GM12878 (cell line): Measurements from ENCODE around the gene ART4. TPM values are rescaled to one million over a fixed set of nuclear protein-coding genes. Genes with fewer than 3 reads are reported as not detected.

ENCODE experiments used
- ATAC-seq: fragments of 200-7000 bp; cut with Tn5 transposase; 3 replicates; pipeline ENCODE4 v1.9.1; 2020; ENCODE audit warnings: mild to moderate bottlenecking, moderate library complexity
- BruUV-seq: library from RNA; stranded (reverse); fragments of 400-500 nt; replicated peaks from 2 replicates; lab custom pipeline; 2021; lab: Mats Ljungman, UMichigan
- CTCF ChIA-PET: fragments of 300-600 bp; sonication (Branson Sonifier 250); formaldehyde crosslinking; extraction: SDS; loops from one replicate; lab custom pipeline; 2021; ENCODE audit warnings: inconsistent platforms; lab: Yijun Ruan, JAX
- POLR2A ChIA-PET: fragments of 350-600 bp; formaldehyde crosslinking; extraction: SDS; loops from one replicate; lab custom pipeline; 2021; ENCODE audit warnings: inconsistent platforms; lab: Charles Lee
- RAD21 ChIA-PET: fragments of 300-600 bp; sonication (Branson Sonifier 250); formaldehyde crosslinking; loops from one replicate; lab custom pipeline; 2023; ENCODE audit warnings: antibody characterized with exemption; ENCODE audit not compliant: unreplicated experiment; lab: Charles Lee
- SMC1A ChIA-PET: fragments of 300-600 bp; sonication (Branson Sonifier 250); formaldehyde crosslinking; loops from one replicate; lab custom pipeline; 2023; ENCODE audit not compliant: unreplicated experiment, uncharacterized antibody; lab: Charles Lee
- DNase-seq: peaks from one replicate; pipeline ENCODE4 v3.0.0-alpha.2; 2011; ENCODE audit warnings: low read depth, low spot score
- FAIRE-seq: peaks from 3 replicates; lab custom pipeline; 2011; peaks lifted over from hg19 to GRCh38; lab: Jason Lieb, UNC
- H2AFZ ChIP-seq: 2 replicates; pipeline ENCODE4 v1.6.0; 2011; ENCODE audit warnings: low read depth, low read length, control low read depth; ENCODE audit not compliant: control insufficient read depth
- H3K27ac ChIP-seq: 2 replicates; pipeline ENCODE4 v1.5.1; 2011; ENCODE audit warnings: control low read depth; ENCODE audit not compliant: control insufficient read depth, insufficient read depth
- H3K27me3 ChIP-seq, 2 experiments: replicated peaks in 1 of 2; 2 replicates each; pipeline versions ENCODE4 v1.6.0 to v1.6.1; 2011; ENCODE audit warnings: low read length in 1 of 2; ENCODE audit not compliant: control insufficient read depth in 2 of 2, insufficient read depth in 2 of 2
- H3K36me3 ChIP-seq, 2 experiments: 2 replicates each; pipeline ENCODE4 v1.5.1; 2011; ENCODE audit warnings: low read length in 1 of 2; ENCODE audit not compliant: control insufficient read depth in 2 of 2, insufficient read depth in 2 of 2
- H3K4me1 ChIP-seq: 2 replicates; pipeline ENCODE4 v1.6.1; 2011; ENCODE audit warnings: mild to moderate bottlenecking, low read length, moderate library complexity, mixed read lengths; ENCODE audit not compliant: control insufficient read depth, insufficient read depth
- H3K4me2 ChIP-seq: 2 replicates; pipeline ENCODE4 v1.6.0; 2011; ENCODE audit warnings: control low read depth; ENCODE audit not compliant: control insufficient read depth, insufficient read depth
- H3K4me3 ChIP-seq: fragments of 200-600 bp; sonication (generic); 2 replicates; pipeline ENCODE4 v1.5.1; 2016
- H3K79me2 ChIP-seq: 2 replicates; pipeline ENCODE4 v1.6.0; 2011; ENCODE audit warnings: low read length; ENCODE audit not compliant: control insufficient read depth, insufficient read depth
- H3K9ac ChIP-seq: 2 replicates; pipeline ENCODE4 v1.8.0; 2011; ENCODE audit warnings: low read length, control low read depth, mixed read lengths; ENCODE audit not compliant: control insufficient read depth, insufficient read depth
- H3K9me3 ChIP-seq: replicated peaks from 3 replicates; pipeline ENCODE4 v1.5.1; 2011; ENCODE audit warnings: mild to moderate bottlenecking, low read length; ENCODE audit not compliant: control insufficient read depth, insufficient read depth
- H4K20me1 ChIP-seq: 2 replicates; pipeline ENCODE4 v1.6.0; 2011; ENCODE audit not compliant: control insufficient read depth, insufficient read depth
- BCL3 ChIP-seq: IDR thresholded peaks from 2 replicates; pipeline ENCODE4 v1.6.1; 2011; ENCODE audit warnings: borderline replicate concordance, low read depth, mild to moderate bottlenecking, moderate library complexity, low read length; ENCODE audit not compliant: insufficient read depth, poor library complexity, severe bottlenecking
- BCLAF1 ChIP-seq: fragments of 450-650 bp; IDR thresholded peaks from 2 replicates; pipeline ENCODE4 v1.6.1; 2017; ENCODE audit warnings: antibody characterized with exemption, mild to moderate bottlenecking, moderate library complexity
- FOXM1 ChIP-seq: IDR thresholded peaks from 2 replicates; pipeline ENCODE4 v1.6.1; 2012; ENCODE audit warnings: low read depth, mild to moderate bottlenecking, inconsistent platforms, low read length, moderate library complexity
- LARP7 ChIP-seq: fragments of 450-650 bp; IDR thresholded peaks from 2 replicates; pipeline ENCODE4 v1.6.1; 2017; ENCODE audit warnings: mild to moderate bottlenecking
- MAX ChIP-seq: IDR thresholded peaks from 2 replicates; pipeline ENCODE4 v1.6.1; 2012; ENCODE audit warnings: low read depth, low read length, improper control_type of control experiment
- MEF2B ChIP-seq: fragments of 450-650 bp; IDR thresholded peaks from 2 replicates; pipeline ENCODE4 v1.6.1; 2018; ENCODE audit warnings: mild to moderate bottlenecking, moderate library complexity; ENCODE audit not compliant: partially characterized antibody, poor library complexity, severe bottlenecking
- MLLT1 ChIP-seq: fragments of 450-650 bp; IDR thresholded peaks from 2 replicates; pipeline ENCODE4 v1.6.1; 2016; ENCODE audit warnings: mild to moderate bottlenecking
- MTA3 ChIP-seq: IDR thresholded peaks from 2 replicates; pipeline ENCODE4 v1.6.1; 2012; ENCODE audit warnings: low read length, inconsistent platforms, borderline replicate concordance
- NFYB ChIP-seq: IDR thresholded peaks from 2 replicates; pipeline ENCODE4 v1.6.1; 2011; ENCODE audit warnings: low read depth, mild to moderate bottlenecking, low read length, improper control_type of control experiment, moderate library complexity; ENCODE audit not compliant: insufficient read depth
- PAX5 ChIP-seq: IDR thresholded peaks from 2 replicates; pipeline ENCODE4 v1.6.1; 2011; ENCODE audit warnings: low read depth, low read length, borderline replicate concordance
- POU2F2 ChIP-seq: IDR thresholded peaks from 3 replicates; pipeline ENCODE4 v1.6.1; 2011; ENCODE audit warnings: low read depth, mild to moderate bottlenecking, low read length, borderline replicate concordance
- STAT1 ChIP-seq: fragments of 450-650 bp; conservative IDR thresholded peaks from 2 replicates; pipeline ENCODE4 v1.6.1; 2014; ENCODE audit warnings: antibody characterized with exemption, mild to moderate bottlenecking
- WGBS: methylation state at CpG from one replicate; pipeline ENCODE4 v1.1.6; 2016; ENCODE audit warnings: low lambda C conversion rate; ENCODE audit not compliant: insufficient replicate concordance, insufficient coverage; ENCODE audit errors: missing lambda C conversion rate; 5-methylcytosine and 5-hydroxymethylcytosine counted together
- in situ Hi-C: fragments of 300-500 bp; cut with MboI; formaldehyde crosslinking; loops from 9 replicates; pipeline ENCODE4 v1.14.3; 2018; ENCODE audit warnings: mixed read lengths
- intact Hi-C: fragments of 100-400 bp; cut with micrococcal nuclease; formaldehyde crosslinking; loops from one replicate; pipeline ENCODE4 v1.14.2; 2022; ENCODE audit not compliant: unreplicated experiment
- polyA plus RNA-seq, 11 experiments: library from polyadenylated mRNA; depleted of rRNA in 4 of 11; unstranded in 6 of 11; stranded (reverse) in 5 of 11; fragments of >200 nt; fragmentation: Nextera tagmentation in 4 of 11; fragmentation: Illumina TruSeq in 1 of 11; extraction: Ambion mirVana in 4 of 11; extraction: Trizol in 1 of 11; gene quantifications; 1 replicate in 1 of 11; 2 replicates in 10 of 11; pipeline versions ENCODE4 v1.2.1 to v1.2.3, GENCODE V29; 2011 to 2016; ENCODE audit warnings: inconsistent platforms in 2 of 11, missing spikeins in 2 of 11, low read depth in 1 of 11
- total RNA-seq, 4 experiments: library from RNA; depleted of rRNA in 3 of 4; stranded (reverse); fragments of >200 nt in 3 of 4; fragmentation: Illumina TruSeq in 1 of 4; extraction: Trizol in 1 of 4; gene quantifications; 2 replicates each; pipeline versions ENCODE4 v1.2.1 to v1.2.3, GENCODE V29; 2013 to 2021

ART4 gene
- total and polyA plus RNA-seq, 10 of the 15 experiments (the other 5 are each of a cell fraction or from before 2014, with no cell fraction given): 0.02 TPM; not detected in 9

- Histone ChIP-seq H3K27me3 (no peaks in the 10 kb centered on the region; a peak in 1 of 4 replicates), H3K4me2 (no peak overlapping the region), H3K36me3 (no peaks in the 10 kb centered on the region), H4K20me1 (no peaks in the 10 kb centered on the region), H2AFZ (no peak overlapping the region)
- no peak for FAIRE-seq
- RAD21 ChIA-PET: no interaction called here
- CTCF ChIA-PET: interaction anchor here (1.6 to 2.2 kb wide), 3 partner anchors 13 to 437 kb away, joined by 3 to 6 read pairs (median 4); no protein-coding TSS in a partner anchor
- in situ Hi-C loops: no loop called here
- TF ChIP-seq MEF2B (no peak), BCLAF1 (no peak), FOXM1 (no peak), POU2F2 (no peak), NFYB (no peak), BCL3 (no peak), MTA3 (no peak), PAX5 (no peak), STAT1 (no peak), LARP7 (no peak), MLLT1 (no peak), MAX (no peak)
- TF ChIP-seq, all 136 proteins: peak for 0
- H3K9ac ChIP-seq: no peak overlapping the region
- intact Hi-C loops: no loop called here
- SMC1A ChIA-PET: interaction anchor here (0.7 to 1.3 kb wide), 2 partner anchors 28 to 155 kb away, joined by 3 to 5 read pairs; no protein-coding TSS in a partner anchor
- no peaks in the 10 kb centered on the region for H3K79me2 ChIP-seq
- POLR2A ChIA-PET: no interaction called here
- ATAC-seq (no peak), DNase-seq (no peak)
- H3K9me3 ChIP-seq: no peaks in the 10 kb centered on the region
- H3K4me3 ChIP-seq: no peak overlapping the region
- 63% methylated on average over 3 of the region's 3 CpGs for WGBS
- no TSS peak for BruUV-seq
- H3K4me1 ChIP-seq: no peaks in the 10 kb centered on the region
- H3K27ac ChIP-seq: no peak overlapping the region
Observed at GRCh38 chr12:14833336-14833735, 10.0 kb downstream of the ART4 start.
